22Rv1 (cell line): ENCODE measurements around the gene LARGE2.

ENCODE experiments used
- CTCF ChIP-seq: fragments of 450-650 bp; IDR thresholded peaks from 2 replicates; pipeline ENCODE4 v1.5.1; 2017; ENCODE audit warnings: mild to moderate bottlenecking
- ZFX ChIP-seq: fragments of 450-650 bp; IDR thresholded peaks from 2 replicates; pipeline ENCODE4 v1.6.1; 2017; ENCODE audit warnings: antibody characterized with exemption, borderline replicate concordance

DNA sequence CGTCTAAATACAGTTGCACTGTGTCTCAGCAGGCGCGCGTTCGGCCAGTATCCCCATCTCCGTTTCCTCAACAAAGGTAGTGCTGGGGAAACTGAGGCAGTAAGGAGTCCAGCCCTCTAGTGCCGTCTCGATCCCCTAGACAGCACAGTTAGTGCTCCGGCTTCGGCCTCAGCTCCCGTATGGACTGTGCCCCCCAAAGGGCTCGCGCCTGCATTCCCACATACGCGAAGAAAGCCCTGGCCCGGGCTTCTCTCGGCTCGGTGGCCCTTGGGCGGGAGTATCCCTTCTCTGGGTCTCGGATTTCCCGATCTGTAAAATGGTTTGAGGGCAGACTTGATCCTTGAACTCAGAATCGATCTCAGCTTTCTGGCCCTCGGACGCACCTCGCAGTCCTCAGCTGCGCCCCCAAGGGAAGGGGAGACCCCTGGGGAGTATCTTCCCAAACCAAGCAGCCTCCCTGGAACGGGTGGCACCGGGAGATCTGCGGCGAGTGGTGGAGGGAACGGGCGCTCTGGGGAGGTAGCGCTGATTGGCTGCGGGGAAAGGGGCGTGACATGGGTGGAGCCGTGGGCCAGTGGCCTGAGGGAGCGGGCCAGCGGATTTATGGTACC is 4.0 kb upstream of the LARGE2 start:
- no peak for TF ChIP-seq CTCF
- no peak for TF ChIP-seq ZFX
